ENCODE results near the gene TAT. TPM values are rescaled to one million over a fixed set of nuclear protein-coding genes. Genes with fewer than 3 reads are reported as not detected.

The TAT gene
- total and polyA plus RNA-seq, 10 of the 15 experiments (the other 5 are each of a cell fraction or from before 2014, with no cell fraction given): 0.01 to 0.44 (median 0.09) TPM; not detected in 4

- TF ChIP-seq, protein P1, sequence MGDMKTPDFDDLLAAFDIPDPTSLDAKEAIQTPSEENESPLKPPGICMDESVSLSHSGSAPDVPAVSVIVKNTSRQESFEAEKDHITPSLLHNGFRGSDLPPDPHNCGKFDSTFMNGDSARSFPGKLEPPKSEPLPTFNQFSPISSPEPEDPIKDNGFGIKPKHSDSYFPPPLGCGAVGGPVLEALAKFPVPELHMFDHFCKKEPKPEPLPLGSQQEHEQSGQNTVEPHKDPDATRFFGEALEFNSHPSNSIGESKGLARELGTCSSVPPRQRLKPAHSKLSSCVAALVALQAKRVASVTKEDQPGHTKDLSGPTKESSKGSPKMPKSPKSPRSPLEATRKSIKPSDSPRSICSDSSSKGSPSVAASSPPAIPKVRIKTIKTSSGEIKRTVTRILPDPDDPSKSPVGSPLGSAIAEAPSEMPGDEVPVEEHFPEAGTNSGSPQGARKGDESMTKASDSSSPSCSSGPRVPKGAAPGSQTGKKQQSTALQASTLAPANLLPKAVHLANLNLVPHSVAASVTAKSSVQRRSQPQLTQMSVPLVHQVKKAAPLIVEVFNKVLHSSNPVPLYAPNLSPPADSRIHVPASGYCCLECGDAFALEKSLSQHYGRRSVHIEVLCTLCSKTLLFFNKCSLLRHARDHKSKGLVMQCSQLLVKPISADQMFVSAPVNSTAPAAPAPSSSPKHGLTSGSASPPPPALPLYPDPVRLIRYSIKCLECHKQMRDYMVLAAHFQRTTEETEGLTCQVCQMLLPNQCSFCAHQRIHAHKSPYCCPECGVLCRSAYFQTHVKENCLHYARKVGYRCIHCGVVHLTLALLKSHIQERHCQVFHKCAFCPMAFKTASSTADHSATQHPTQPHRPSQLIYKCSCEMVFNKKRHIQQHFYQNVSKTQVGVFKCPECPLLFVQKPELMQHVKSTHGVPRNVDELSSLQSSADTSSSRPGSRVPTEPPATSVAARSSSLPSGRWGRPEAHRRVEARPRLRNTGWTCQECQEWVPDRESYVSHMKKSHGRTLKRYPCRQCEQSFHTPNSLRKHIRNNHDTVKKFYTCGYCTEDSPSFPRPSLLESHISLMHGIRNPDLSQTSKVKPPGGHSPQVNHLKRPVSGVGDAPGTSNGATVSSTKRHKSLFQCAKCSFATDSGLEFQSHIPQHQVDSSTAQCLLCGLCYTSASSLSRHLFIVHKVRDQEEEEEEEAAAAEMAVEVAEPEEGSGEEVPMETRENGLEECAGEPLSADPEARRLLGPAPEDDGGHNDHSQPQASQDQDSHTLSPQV (IDR thresholded peaks at IDR 0.05): 0 out of 2 replicates have a peak, but pooled peaks have one; percentile 55
- TF ChIP-seq USF2 (IDR thresholded peaks at IDR 0.05; ENCODE audit: borderline replicate concordance, low read depth, low read length) (no peak), SMC3 (IDR thresholded peaks at IDR 0.05; ENCODE audit: borderline replicate concordance, low read length) (peak; percentile 89), CTCF (IDR thresholded peaks at IDR 0.05 in 2 of 3, conservative IDR thresholded peaks at IDR 0.05 in 1 of 3; ENCODE audit: control insufficient read depth in 2 of 3, extremely low read depth in 1 of 3, insufficient read depth in 1 of 3, low read depth in 3 of 3, low read length in 3 of 3) (peak; percentile 97 to 98 (median 98); a peak in 5 of 6 replicates), NRF1 (conservative IDR thresholded peaks at IDR 0.05; ENCODE audit: low read depth, low read length) (peak; percentile 41), YY1 (IDR thresholded peaks at IDR 0.05; ENCODE audit: low read depth, low read length) (peak; percentile 85), KLF5 (IDR thresholded peaks at IDR 0.05; ENCODE audit: partially characterized antibody) (peak; percentile 34), SMARCA5 (IDR thresholded peaks at IDR 0.05) (peak; percentile 65), RAD21 (IDR thresholded peaks at IDR 0.05; ENCODE audit: insufficient read depth, low read depth, low read length) (peak; percentile 93), IRF4 (IDR thresholded peaks at IDR 0.05; ENCODE audit: low read depth, low read length) (peak; percentile 41; the same call in 1 of the 2 replicates)
Measured at GRCh38 chr16:71610936-71611871, 34.3 kb upstream of the TAT start (continued).
